IPS-15b (cell line): ENCODE measurements around the gene DTHD1.

Experiments
- H3K27me3 ChIP-seq: one replicate; pipeline ENCODE4 v1.6.1; 2013; ENCODE audit warnings: low read length; ENCODE audit not compliant: control insufficient read depth, insufficient read depth
- H3K36me3 ChIP-seq: one replicate; pipeline ENCODE4 v1.6.1; 2013; ENCODE audit warnings: low read length; ENCODE audit not compliant: control insufficient read depth, insufficient read depth
- H3K4me1 ChIP-seq: one replicate; pipeline ENCODE4 v1.6.1; 2013; ENCODE audit warnings: mild to moderate bottlenecking, low read length; ENCODE audit not compliant: control insufficient read depth, insufficient read depth
- H3K4me3 ChIP-seq: one replicate; pipeline ENCODE4 v1.5.1; 2013; ENCODE audit warnings: low read depth, low read length
- H3K9ac ChIP-seq: one replicate; pipeline ENCODE4 v1.6.1; 2013; ENCODE audit warnings: low read depth, mild to moderate bottlenecking, low read length
- H3K9me3 ChIP-seq: one replicate; pipeline ENCODE4 v1.6.1; 2013; ENCODE audit warnings: mild to moderate bottlenecking, low read length; ENCODE audit not compliant: control insufficient read depth, insufficient read depth

The DTHD1 gene

DNA sequence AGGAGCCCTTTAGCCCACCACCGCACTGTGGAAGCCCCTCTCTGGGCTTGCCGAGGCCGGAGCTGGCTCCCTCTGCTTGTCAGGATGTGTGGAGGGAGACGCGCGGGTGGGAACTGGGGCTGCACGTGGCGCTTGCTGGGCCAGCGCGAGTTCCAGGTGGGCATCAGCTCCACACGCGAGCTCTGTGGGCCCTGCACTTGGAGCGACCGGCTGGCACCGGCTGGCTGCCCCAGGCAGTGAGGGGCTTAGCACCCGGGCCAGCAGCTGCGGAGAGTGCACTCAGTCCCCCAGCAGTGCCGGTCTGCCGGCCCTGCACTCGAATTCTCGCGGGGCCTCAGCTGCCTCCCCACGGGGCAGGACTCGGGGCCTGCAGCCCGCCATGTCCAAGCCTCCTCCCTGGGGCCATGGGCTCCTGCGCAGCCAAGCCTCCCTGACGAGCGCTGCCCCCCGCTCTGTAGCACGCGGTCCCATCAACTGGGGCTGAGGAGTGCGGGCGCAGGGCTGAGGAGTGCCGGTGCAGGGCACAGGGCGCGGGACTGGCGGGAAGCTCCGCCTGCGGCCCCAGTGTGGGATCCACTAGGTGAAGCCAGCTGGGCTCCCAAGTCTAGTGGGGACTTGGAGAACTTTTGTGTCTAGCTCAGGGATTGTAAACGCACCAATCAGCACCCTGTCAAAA lies 93.6 kb downstream of the DTHD1 start:
- Histone ChIP-seq H3K27me3 (no peaks in the 10 kb centered on the region), H3K4me3 (no peak overlapping the region), H3K36me3 (no peaks in the 10 kb centered on the region), H3K4me1 (no peaks in the 10 kb centered on the region), H3K9me3 (no peaks in the 10 kb centered on the region), H3K9ac (no peak overlapping the region)

DNA sequence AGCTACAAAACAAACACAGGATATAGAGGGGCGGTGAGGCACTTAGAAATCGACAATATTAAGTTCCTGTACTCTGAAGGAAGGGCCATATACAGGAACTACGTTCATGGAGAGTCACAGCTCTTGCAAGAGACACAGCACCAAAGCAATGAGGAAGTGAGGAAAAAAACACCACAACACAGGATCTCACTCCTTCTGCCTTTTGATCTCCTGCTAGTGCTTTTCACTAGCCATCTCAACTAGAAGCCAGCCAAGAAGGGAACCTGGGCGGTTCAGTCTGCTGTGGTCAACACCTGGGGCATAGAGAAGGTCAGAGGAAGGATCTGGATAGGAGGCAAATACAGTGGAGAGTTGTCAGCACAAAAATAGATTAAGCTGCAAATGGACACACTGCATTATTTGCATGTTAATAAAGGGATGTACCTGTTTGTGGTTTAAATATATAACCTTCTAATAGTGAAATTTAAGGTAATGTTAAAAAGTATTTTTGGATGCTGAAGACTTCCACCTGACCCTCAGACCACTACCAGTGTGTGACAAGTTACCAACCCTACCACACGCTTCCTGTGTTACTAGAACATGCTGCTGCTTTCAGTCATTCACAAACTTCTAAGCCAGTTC lies 104.6 kb downstream of the DTHD1 start:
- H3K4me3 ChIP-seq: no peak overlapping the region
- H3K36me3 ChIP-seq: no peaks in the 10 kb centered on the region
- no peaks in the 10 kb centered on the region for H3K9me3 ChIP-seq
- no peaks in the 10 kb centered on the region for H3K4me1 ChIP-seq
- H3K9ac ChIP-seq: no peak overlapping the region
- H3K27me3 ChIP-seq: no peaks in the 10 kb centered on the region

- Histone ChIP-seq H3K4me3 (no peak overlapping the region), H3K9ac (no peak overlapping the region), H3K9me3 (no peaks in the 10 kb centered on the region), H3K36me3 (no peaks in the 10 kb centered on the region), H3K27me3 (no peaks in the 10 kb centered on the region), H3K4me1 (no peaks in the 10 kb centered on the region)
Measured at GRCh38 chr4:36386691-36387090, 105.3 kb downstream of the DTHD1 start.

- Histone ChIP-seq H3K4me3 (no peak overlapping the region), H3K9ac (no peak overlapping the region), H3K36me3 (no peaks in the 10 kb centered on the region), H3K27me3 (no peaks in the 10 kb centered on the region), H3K4me1 (no peaks in the 10 kb centered on the region), H3K9me3 (no peaks in the 10 kb centered on the region)
Measured at GRCh38 chr4:36388710-36389109, 107.3 kb downstream of the DTHD1 start.

DNA sequence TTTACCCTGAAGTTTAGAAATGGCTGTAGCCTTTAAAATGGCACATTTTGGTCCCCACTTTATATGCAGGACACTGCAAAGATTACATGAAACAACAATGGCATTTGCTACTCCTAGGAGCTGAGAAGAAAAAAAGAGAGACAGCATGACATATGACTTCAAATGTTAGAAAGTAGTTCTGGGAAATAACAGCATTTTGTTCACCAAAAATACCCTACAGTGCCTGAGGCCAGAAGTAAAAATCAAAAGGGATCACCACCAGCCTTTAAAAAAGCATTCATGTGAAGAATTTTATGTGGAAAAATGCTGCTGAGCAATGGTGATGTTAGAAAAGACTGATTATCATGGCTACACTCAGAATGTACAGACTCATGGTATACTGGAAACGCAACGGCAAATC lies 110.0 kb downstream of the DTHD1 start:
- H3K9ac ChIP-seq: no peak overlapping the region
- H3K4me1 ChIP-seq: no peaks in the 10 kb centered on the region
- H3K4me3 ChIP-seq: no peak overlapping the region
- no peaks in the 10 kb centered on the region for H3K27me3 ChIP-seq
- no peaks in the 10 kb centered on the region for H3K9me3 ChIP-seq
- no peaks in the 10 kb centered on the region for H3K36me3 ChIP-seq

DNA sequence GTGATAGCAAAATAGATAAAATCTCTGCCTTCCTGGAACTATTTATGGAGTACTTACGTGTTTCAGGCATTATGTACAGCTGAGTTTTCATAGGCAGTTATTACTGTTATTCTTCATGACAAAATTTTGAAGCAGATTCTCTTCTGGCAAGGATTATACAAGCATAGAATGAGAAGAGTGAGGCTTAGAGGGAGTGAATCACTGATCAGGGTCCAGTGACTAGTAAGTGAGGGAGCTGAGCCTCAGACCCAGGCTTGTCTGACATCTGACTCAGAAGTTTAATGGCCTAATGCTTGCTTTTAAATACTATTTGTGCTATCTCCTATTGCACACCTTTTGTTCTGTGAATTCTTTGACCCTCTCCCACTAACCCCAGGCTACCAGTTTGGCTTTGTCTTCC lies 110.6 kb downstream of the DTHD1 start:
- H3K9me3 ChIP-seq: no peaks in the 10 kb centered on the region
- H3K9ac ChIP-seq: no peak overlapping the region
- no peaks in the 10 kb centered on the region for H3K4me1 ChIP-seq
- H3K27me3 ChIP-seq: no peaks in the 10 kb centered on the region
- no peak overlapping the region for H3K4me3 ChIP-seq
- no peaks in the 10 kb centered on the region for H3K36me3 ChIP-seq

DNA sequence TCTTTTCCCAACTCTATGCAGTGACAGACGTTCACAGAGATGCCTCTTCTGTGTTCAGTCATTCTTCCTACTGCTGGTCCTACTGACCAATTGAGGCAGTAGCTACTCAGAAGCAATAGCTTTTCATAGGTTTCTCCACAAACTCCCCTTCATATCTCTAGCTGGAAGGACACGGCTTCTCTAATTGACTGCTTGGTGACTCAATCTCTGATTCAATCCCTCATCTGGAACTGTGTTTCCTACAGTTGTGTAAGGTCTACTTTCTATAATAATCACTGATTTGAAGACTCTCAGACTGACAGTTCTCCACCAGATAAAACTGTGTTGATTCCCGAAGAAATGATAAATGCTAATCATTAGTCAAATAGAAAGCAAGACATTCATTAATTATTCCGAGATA lies 111.5 kb downstream of the DTHD1 start:
- H3K36me3 ChIP-seq: no peaks in the 10 kb centered on the region
- H3K4me1 ChIP-seq: no peaks in the 10 kb centered on the region
- no peaks in the 10 kb centered on the region for H3K9me3 ChIP-seq
- H3K4me3 ChIP-seq: no peak overlapping the region
- no peak overlapping the region for H3K9ac ChIP-seq
- H3K27me3 ChIP-seq: no peaks in the 10 kb centered on the region
